ENCODE measurements around the gene RDH16.

The RDH16 gene

DNA sequence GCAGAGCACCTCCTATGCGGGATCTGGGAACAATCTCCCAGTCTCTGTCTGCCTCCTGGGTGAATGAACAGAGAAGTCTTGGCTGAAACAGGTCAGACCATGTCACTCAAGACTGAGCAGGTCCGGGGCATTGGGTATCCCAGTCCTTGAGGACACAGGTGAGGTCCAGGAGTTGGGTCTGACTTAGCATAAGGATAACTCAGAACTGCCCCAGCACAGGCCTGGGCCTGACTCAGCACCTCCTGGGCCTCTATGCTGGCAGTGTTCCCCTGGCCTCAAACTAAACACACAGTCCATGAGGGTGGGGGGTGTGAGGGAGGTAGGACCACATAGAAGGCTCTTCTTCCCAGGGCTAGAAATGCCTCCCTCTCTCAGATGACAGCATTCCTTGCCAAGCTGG is 21.7 kb downstream of the RDH16 start:
- no peaks in the 10 kb centered on the region for H3K36me3 ChIP-seq (ENCODE audit: control insufficient read depth, insufficient read depth, low read length)
- TF ChIP-seq, protein P1, sequence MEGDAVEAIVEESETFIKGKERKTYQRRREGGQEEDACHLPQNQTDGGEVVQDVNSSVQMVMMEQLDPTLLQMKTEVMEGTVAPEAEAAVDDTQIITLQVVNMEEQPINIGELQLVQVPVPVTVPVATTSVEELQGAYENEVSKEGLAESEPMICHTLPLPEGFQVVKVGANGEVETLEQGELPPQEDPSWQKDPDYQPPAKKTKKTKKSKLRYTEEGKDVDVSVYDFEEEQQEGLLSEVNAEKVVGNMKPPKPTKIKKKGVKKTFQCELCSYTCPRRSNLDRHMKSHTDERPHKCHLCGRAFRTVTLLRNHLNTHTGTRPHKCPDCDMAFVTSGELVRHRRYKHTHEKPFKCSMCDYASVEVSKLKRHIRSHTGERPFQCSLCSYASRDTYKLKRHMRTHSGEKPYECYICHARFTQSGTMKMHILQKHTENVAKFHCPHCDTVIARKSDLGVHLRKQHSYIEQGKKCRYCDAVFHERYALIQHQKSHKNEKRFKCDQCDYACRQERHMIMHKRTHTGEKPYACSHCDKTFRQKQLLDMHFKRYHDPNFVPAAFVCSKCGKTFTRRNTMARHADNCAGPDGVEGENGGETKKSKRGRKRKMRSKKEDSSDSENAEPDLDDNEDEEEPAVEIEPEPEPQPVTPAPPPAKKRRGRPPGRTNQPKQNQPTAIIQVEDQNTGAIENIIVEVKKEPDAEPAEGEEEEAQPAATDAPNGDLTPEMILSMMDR (IDR thresholded peaks at IDR 0.05), result no peak
- peaks cover 16% of the 10 kb centered on the region for H3K4me1 ChIP-seq
- H3K27ac ChIP-seq, result no peak overlapping the region
- H3K4me2 ChIP-seq (ENCODE audit: low read length), result no peak overlapping the region
- H3K4me3 ChIP-seq (ENCODE audit: low read depth, low read length), result no peak overlapping the region
- no peak overlapping the region for H3K9ac ChIP-seq
- H3K79me2 ChIP-seq, result no peaks in the 10 kb centered on the region
- no peaks in the 10 kb centered on the region for H3K27me3 ChIP-seq (ENCODE audit: control insufficient read depth, insufficient read depth, low read length)
- no peaks in the 10 kb centered on the region for H3K9me3 ChIP-seq (ENCODE audit: control insufficient read depth, low read length)
- H2AFZ ChIP-seq, result no peak overlapping the region

DNA sequence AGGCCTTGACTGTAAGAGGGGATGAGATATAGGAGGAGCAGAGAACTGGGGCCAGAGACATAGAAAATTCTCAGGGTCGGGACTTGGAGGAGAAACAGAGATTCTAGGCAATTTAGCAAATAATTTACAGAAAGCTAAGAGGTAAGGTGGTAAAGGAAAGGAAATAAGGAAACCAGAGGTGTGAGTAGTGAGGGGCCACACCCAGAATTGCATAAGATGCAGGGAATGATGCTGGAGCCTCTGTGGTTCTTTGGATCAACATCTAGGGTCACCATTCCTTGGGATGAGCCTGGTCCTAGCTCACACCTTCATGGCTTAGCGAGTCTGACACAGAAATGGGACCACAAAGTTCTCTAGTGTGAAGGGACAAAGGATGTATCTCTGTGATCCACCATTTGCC is 22.3 kb downstream of the RDH16 start:
- H3K79me2 ChIP-seq, result no peaks in the 10 kb centered on the region
- H3K9ac ChIP-seq, result no peak overlapping the region
- no peaks in the 10 kb centered on the region for H3K9me3 ChIP-seq (ENCODE audit: control insufficient read depth, low read length)
- no peaks in the 10 kb centered on the region for H3K27me3 ChIP-seq (ENCODE audit: control insufficient read depth, insufficient read depth, low read length)
- no peak overlapping the region for H3K27ac ChIP-seq
- H3K4me1 ChIP-seq, result peaks cover 17% of the 10 kb centered on the region
- TF ChIP-seq, protein P1 (IDR thresholded peaks at IDR 0.05), result no peak
- no peak overlapping the region for H2AFZ ChIP-seq
- H3K4me2 ChIP-seq (ENCODE audit: low read length), result no peak overlapping the region
- no peak overlapping the region for H3K4me3 ChIP-seq (ENCODE audit: low read depth, low read length)
- H3K36me3 ChIP-seq (ENCODE audit: control insufficient read depth, insufficient read depth, low read length), result no peaks in the 10 kb centered on the region

DNA sequence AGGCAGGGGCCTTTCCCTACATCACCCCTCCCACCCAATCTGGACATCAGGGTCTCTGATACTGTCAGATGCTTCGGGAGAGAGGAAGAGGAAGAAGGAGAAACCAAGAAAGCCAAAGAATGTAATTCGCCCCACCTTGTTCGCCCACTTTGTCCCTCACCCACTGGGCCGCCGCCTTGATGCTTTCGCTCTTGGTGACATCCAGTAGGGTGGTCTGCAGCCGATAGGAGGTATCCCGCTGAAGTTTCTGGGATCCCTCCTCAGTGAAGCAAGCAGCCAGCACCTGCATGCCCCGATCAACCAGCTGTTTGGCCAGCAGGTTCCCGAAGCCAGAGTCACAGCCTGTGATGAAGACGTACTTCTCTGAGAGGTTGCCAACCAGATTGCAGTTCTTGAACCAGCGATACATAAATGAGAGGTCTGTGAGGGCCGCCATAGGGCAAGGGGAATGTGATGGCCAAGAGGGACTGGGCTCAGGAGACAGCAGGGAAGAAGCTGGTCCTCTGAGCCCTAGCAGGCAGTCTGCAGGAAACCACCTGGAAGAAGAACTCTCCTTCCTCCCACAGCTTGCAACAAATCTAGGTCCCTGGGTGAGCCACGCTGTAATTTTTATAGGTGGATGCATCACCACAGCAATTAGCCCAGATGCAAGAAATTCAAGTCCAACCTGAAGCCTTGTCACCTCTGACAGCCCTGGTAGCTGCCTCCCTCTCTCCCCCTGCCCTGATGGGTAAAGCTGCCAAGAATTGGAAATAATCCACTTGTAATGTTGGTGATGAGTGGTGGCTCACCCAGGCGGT is 23.4 kb downstream of the RDH16 start, which contains the start of gene SDR9C7:
TSS of gene SDR9C7 (minus strand) at position 583 of the 800 bp plus-strand sequence. CDS start at position 436, 147 bp downstream.
- Histone ChIP-seq H3K79me2 (no peaks in the 10 kb centered on the region), H3K27ac (no peak within 1 kb of the TSS), H3K36me3 (ENCODE audit: control insufficient read depth, insufficient read depth, low read length) (no peaks in the 10 kb centered on the region), H3K9me3 (ENCODE audit: control insufficient read depth, low read length) (no peaks in the 10 kb centered on the region), H3K27me3 (ENCODE audit: control insufficient read depth, insufficient read depth, low read length) (no peaks in the 10 kb centered on the region), H3K4me3 (ENCODE audit: low read depth, low read length) (no peak within 1 kb of the TSS), H3K4me1 (peaks cover 17% of the 10 kb centered on the region), H2AFZ (no peak within 1 kb of the TSS), H3K4me2 (ENCODE audit: low read length) (no peak within 1 kb of the TSS), H3K9ac (no peak within 1 kb of the TSS)
- TF ChIP-seq, protein P1 (IDR thresholded peaks at IDR 0.05), result no peak

DNA sequence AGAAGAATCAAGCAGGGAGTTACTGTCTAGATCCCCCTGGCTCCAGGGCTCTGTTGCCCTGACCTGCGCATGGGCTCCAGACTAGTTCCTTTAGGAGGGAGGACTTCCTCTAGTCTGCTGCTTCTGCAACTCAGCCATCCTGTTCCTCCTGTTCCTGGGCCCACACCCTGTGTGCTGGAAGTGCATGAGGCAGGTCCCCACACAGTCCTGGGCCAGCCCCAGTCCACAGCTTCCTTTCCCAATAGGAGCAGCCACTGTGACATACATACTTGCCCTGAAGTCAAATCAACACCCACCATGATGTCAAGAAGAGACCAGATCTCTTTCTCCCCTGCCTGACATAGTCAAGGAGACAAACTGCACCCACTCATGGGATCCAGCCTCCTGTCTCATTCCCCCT is 24.5 kb downstream of the RDH16 start:
- Histone ChIP-seq H3K4me3 (ENCODE audit: low read depth, low read length) (no peak overlapping the region), H3K27ac (no peak overlapping the region), H3K79me2 (no peaks in the 10 kb centered on the region), H3K4me2 (ENCODE audit: low read length) (no peak overlapping the region), H3K4me1 (peaks cover 17% of the 10 kb centered on the region), H3K9ac (no peak overlapping the region), H3K36me3 (ENCODE audit: control insufficient read depth, insufficient read depth, low read length) (no peaks in the 10 kb centered on the region), H2AFZ (peak overlapping the region; percentile 31), H3K9me3 (ENCODE audit: control insufficient read depth, low read length) (no peaks in the 10 kb centered on the region), H3K27me3 (ENCODE audit: control insufficient read depth, insufficient read depth, low read length) (no peaks in the 10 kb centered on the region)
- TF ChIP-seq, protein P1 (IDR thresholded peaks at IDR 0.05), result no peak

DNA sequence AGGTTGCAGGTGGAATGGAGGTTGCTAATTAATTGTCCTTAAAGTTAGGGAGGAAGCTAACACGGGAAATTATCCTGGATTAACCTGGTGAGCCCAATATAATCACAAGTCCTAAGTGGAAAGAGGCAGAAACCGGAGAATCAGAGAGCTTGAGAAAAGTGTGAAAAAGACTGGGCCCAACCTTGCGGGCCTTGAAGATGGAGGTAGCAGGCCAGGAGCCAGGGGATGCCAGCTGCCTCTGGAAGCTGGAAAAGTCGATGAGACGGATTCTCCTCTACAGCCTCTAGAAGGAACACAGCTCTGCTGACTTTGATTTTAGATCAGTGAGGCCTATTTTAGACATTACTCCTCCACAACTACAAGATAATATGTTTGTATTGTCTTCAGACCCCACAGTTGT is 25.3 kb downstream of the RDH16 start:
- Histone ChIP-seq H3K9me3 (ENCODE audit: control insufficient read depth, low read length) (no peaks in the 10 kb centered on the region), H3K4me1 (peaks cover 17% of the 10 kb centered on the region)
- TF ChIP-seq, protein P1 (IDR thresholded peaks at IDR 0.05), result no peak

More for the DNA sequence above, 25.3 kb downstream of the RDH16 start:
- no peaks in the 10 kb centered on the region for H3K79me2 ChIP-seq
- no peaks in the 10 kb centered on the region for H3K36me3 ChIP-seq (ENCODE audit: control insufficient read depth, insufficient read depth, low read length)
- H3K9ac ChIP-seq, result no peak overlapping the region
- peak overlapping the region; percentile 65 for H2AFZ ChIP-seq
- H3K27ac ChIP-seq, result no peak overlapping the region
- H3K27me3 ChIP-seq (ENCODE audit: control insufficient read depth, insufficient read depth, low read length), result no peaks in the 10 kb centered on the region
- no peak overlapping the region for H3K4me3 ChIP-seq (ENCODE audit: low read depth, low read length)
- no peak overlapping the region for H3K4me2 ChIP-seq (ENCODE audit: low read length)
